Mononuclear cell (primary cell): Measurements from ENCODE around the gene ACSS1. TPM values are rescaled to one million over a fixed set of nuclear protein-coding genes. Genes with fewer than 3 reads are reported as not detected.

Experiments used
- H3K27me3 ChIP-seq: 2 replicates; pipeline ENCODE4 v1.6.0; 2011; ENCODE audit warnings: low read length, control low read depth; ENCODE audit not compliant: insufficient read depth
- H3K4me1 ChIP-seq: 2 replicates; pipeline ENCODE4 v1.5.1; 2011; ENCODE audit warnings: mild to moderate bottlenecking, low read length, control low read depth; ENCODE audit not compliant: insufficient read depth
- H3K4me3 ChIP-seq: 2 replicates; pipeline ENCODE4 v1.5.1; 2011; ENCODE audit warnings: mild to moderate bottlenecking, low read length, moderate library complexity
- H3K9me3 ChIP-seq: 2 replicates; pipeline ENCODE4 v1.5.1; 2011; ENCODE audit warnings: low read depth, mild to moderate bottlenecking, control low read depth, low read length
- total RNA-seq: library from RNA; depleted of rRNA; stranded (reverse); fragments of >200 nt; gene quantifications from one replicate; pipeline ENCODE4 v1.2.3, GENCODE V29; 2012

ACSS1 gene
- total RNA-seq, 1 donor: 8.0 TPM

- Histone ChIP-seq H3K9me3 (no peaks in the 10 kb centered on the region), H3K4me1 (no peaks in the 10 kb centered on the region), H3K4me3 (no peak overlapping the region), H3K27me3 (no peaks in the 10 kb centered on the region)
Measured at GRCh38 chr20:25024171-25024570, 33.8 kb downstream of the ACSS1 start.

GRCh38 chr20:25023356-25023755, 34.6 kb downstream of the ACSS1 start:
- no peaks in the 10 kb centered on the region for H3K27me3 ChIP-seq
- no peaks in the 10 kb centered on the region for H3K4me1 ChIP-seq
- no peak overlapping the region for H3K4me3 ChIP-seq
- H3K9me3 ChIP-seq: no peaks in the 10 kb centered on the region

- no peak overlapping the region for H3K4me3 ChIP-seq
- H3K9me3 ChIP-seq: no peaks in the 10 kb centered on the region
- no peaks in the 10 kb centered on the region for H3K27me3 ChIP-seq
- H3K4me1 ChIP-seq: no peaks in the 10 kb centered on the region
Measured at GRCh38 chr20:25022680-25023079, 35.3 kb downstream of the ACSS1 start.

- Histone ChIP-seq H3K27me3 (no peaks in the 10 kb centered on the region), H3K9me3 (no peaks in the 10 kb centered on the region), H3K4me1 (no peaks in the 10 kb centered on the region), H3K4me3 (no peak overlapping the region)
Measured at GRCh38 chr20:25021336-25021735, 36.6 kb downstream of the ACSS1 start.

GRCh38 chr20:25020901-25021301, 37.0 kb downstream of the ACSS1 start:
- H3K4me3 ChIP-seq: no peak overlapping the region
- no peaks in the 10 kb centered on the region for H3K9me3 ChIP-seq
- H3K27me3 ChIP-seq: no peaks in the 10 kb centered on the region
- no peaks in the 10 kb centered on the region for H3K4me1 ChIP-seq

GRCh38 chr20:25020345-25020744, 37.6 kb downstream of the ACSS1 start:
- Histone ChIP-seq H3K4me3 (no peak overlapping the region), H3K4me1 (no peaks in the 10 kb centered on the region), H3K9me3 (no peaks in the 10 kb centered on the region), H3K27me3 (no peaks in the 10 kb centered on the region)

- no peaks in the 10 kb centered on the region for H3K4me1 ChIP-seq
- no peaks in the 10 kb centered on the region for H3K9me3 ChIP-seq
Measured at GRCh38 chr20:25019381-25020155, 38.4 kb downstream of the ACSS1 start.

GRCh38 chr20:25018841-25019240, 39.1 kb downstream of the ACSS1 start:
- Histone ChIP-seq H3K4me1 (no peaks in the 10 kb centered on the region), H3K4me3 (no peak overlapping the region), H3K27me3 (no peaks in the 10 kb centered on the region), H3K9me3 (no peaks in the 10 kb centered on the region)

More at GRCh38 chr20:25019381-25020155, 38.4 kb downstream of the ACSS1 start:
- no peaks in the 10 kb centered on the region for H3K27me3 ChIP-seq
- no peak overlapping the region for H3K4me3 ChIP-seq

GRCh38 chr20:25018425-25018824, 39.5 kb downstream of the ACSS1 start:
- Histone ChIP-seq H3K4me3 (no peak overlapping the region), H3K27me3 (no peaks in the 10 kb centered on the region), H3K4me1 (no peaks in the 10 kb centered on the region), H3K9me3 (no peaks in the 10 kb centered on the region)

- no peak overlapping the region for H3K4me3 ChIP-seq
- no peaks in the 10 kb centered on the region for H3K27me3 ChIP-seq
- no peaks in the 10 kb centered on the region for H3K9me3 ChIP-seq
- H3K4me1 ChIP-seq: no peaks in the 10 kb centered on the region
Measured at GRCh38 chr20:25017257-25017803, 40.6 kb downstream of the ACSS1 start.

GRCh38 chr20:25016471-25016870, 41.5 kb downstream of the ACSS1 start:
- H3K4me3 ChIP-seq: no peak overlapping the region
- no peaks in the 10 kb centered on the region for H3K9me3 ChIP-seq
- no peaks in the 10 kb centered on the region for H3K27me3 ChIP-seq
- no peaks in the 10 kb centered on the region for H3K4me1 ChIP-seq

GRCh38 chr20:25015986-25016385, 42.0 kb downstream of the ACSS1 start:
- Histone ChIP-seq H3K4me3 (no peak overlapping the region), H3K4me1 (no peaks in the 10 kb centered on the region), H3K9me3 (no peaks in the 10 kb centered on the region)

GRCh38 chr20:25014816-25015215, 43.1 kb downstream of the ACSS1 start:
- Histone ChIP-seq H3K4me1 (no peaks in the 10 kb centered on the region), H3K27me3 (no peaks in the 10 kb centered on the region), H3K4me3 (no peak overlapping the region), H3K9me3 (no peaks in the 10 kb centered on the region)

More at GRCh38 chr20:25015986-25016385, 42.0 kb downstream of the ACSS1 start:
- H3K27me3 ChIP-seq: no peaks in the 10 kb centered on the region

GRCh38 chr20:25013478-25014380, 44.2 kb downstream of the ACSS1 start:
- H3K9me3 ChIP-seq: no peaks in the 10 kb centered on the region
- no peak overlapping the region for H3K4me3 ChIP-seq
- no peaks in the 10 kb centered on the region for H3K4me1 ChIP-seq
- no peaks in the 10 kb centered on the region for H3K27me3 ChIP-seq

GRCh38 chr20:25012616-25013189, 45.2 kb downstream of the ACSS1 start:
- Histone ChIP-seq H3K27me3 (no peaks in the 10 kb centered on the region), H3K4me1 (no peaks in the 10 kb centered on the region), H3K9me3 (no peaks in the 10 kb centered on the region), H3K4me3 (no peak overlapping the region)
